Suppressor macrophage treated with lipopolysaccharide for 4 hours (primary cell): ENCODE results near the gene FUBP3.

Experiments used
- DNase-seq: peaks from one replicate; pipeline ENCODE4 v3.0.0-alpha.2; 2020

FUBP3 gene

GRCh38 chr9:130634801-130635200, 55.4 kb downstream of the FUBP3 start:
- no peak for DNase-seq

GRCh38 chr9:130635306-130635705, 55.9 kb downstream of the FUBP3 start:
- no peak for DNase-seq

- no peak for DNase-seq
These were observed 56.6 kb downstream of the FUBP3 start for GRCh38 chr9:130635721-130636647.

GRCh38 chr9:130636648-130637020, 57.3 kb downstream of the FUBP3 start:
- DNase-seq: no peak

- DNase-seq: no peak
These were observed 59.1 kb downstream of the FUBP3 start for GRCh38 chr9:130638284-130639123.

- DNase-seq: no peak
These were observed 59.9 kb downstream of the FUBP3 start for GRCh38 chr9:130639124-130639765.

- DNase-seq: no peak
These were observed 60.6 kb downstream of the FUBP3 start for GRCh38 chr9:130639866-130640555.

GRCh38 chr9:130640681-130641080, 61.3 kb downstream of the FUBP3 start:
- no peak for DNase-seq

GRCh38 chr9:130642926-130643325, 63.5 kb downstream of the FUBP3 start:
- DNase-seq: no peak

GRCh38 chr9:130651221-130651620, 71.8 kb downstream of the FUBP3 start:
- DNase-seq: no peak

GRCh38 chr9:130651752-130652151, 72.4 kb downstream of the FUBP3 start:
- DNase-seq: no peak

- DNase-seq: no peak
These were observed 75.5 kb downstream of the FUBP3 start for GRCh38 chr9:130654879-130655278.

GRCh38 chr9:130658893-130659698, 79.7 kb downstream of the FUBP3 start:
- DNase-seq: no peak

- no peak for DNase-seq
These were observed 80.4 kb downstream of the FUBP3 start for GRCh38 chr9:130659699-130660248.

- no peak for DNase-seq
These were observed 80.9 kb downstream of the FUBP3 start for GRCh38 chr9:130660326-130660682.

GRCh38 chr9:130660683-130661450, 81.5 kb downstream of the FUBP3 start:
- no peak for DNase-seq

- no peak for DNase-seq
These were observed 82.2 kb downstream of the FUBP3 start for GRCh38 chr9:130661451-130662098.

- DNase-seq: no peak
These were observed 83.0 kb downstream of the FUBP3 start for GRCh38 chr9:130662099-130662969.

- no peak for DNase-seq
These were observed 83.5 kb downstream of the FUBP3 start for GRCh38 chr9:130662970-130663257.
